GM12864 (cell line): ENCODE data around the gene CLDN10.

Source experiments
- DNase-seq: peaks from one replicate; pipeline ENCODE4 v3.0.0-alpha.2; 2011; ENCODE audit warnings: low read depth
- H3K4me3 ChIP-seq: 2 replicates; pipeline ENCODE4 v1.5.1; 2011; ENCODE audit warnings: mild to moderate bottlenecking, low read depth, low read length, control low read depth
- TF ChIP-seq, protein P1 (sequence below): IDR thresholded peaks from 2 replicates; pipeline ENCODE4 v1.5.1; 2011; ENCODE audit warnings: low read depth, mild to moderate bottlenecking, moderate library complexity, low read length, control low read depth, inconsistent platforms; ENCODE audit errors: missing control alignments

The CLDN10 gene

DNA sequence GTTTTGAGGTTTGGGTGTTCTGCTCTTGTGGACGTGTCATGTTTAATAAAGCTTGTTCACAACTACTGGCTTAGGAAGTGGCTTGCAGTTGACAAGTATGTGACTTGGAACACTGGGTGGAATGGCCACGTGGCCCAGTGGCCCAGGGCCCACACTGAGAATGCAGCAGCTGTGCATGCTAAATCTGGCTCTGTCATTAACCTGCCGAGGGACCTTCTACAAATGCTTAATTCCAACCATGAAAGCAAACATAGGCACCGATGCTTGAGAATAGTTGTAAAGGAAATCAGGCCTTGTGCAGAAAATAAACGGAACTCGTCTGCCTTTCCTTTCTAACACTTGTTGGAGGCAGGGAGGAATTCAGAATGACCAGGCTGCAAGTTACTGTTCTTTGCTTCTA is 11.6 kb upstream of the CLDN10 start:
- no peak overlapping the region for H3K4me3 ChIP-seq
- no peak for DNase-seq
- TF ChIP-seq, protein P1, sequence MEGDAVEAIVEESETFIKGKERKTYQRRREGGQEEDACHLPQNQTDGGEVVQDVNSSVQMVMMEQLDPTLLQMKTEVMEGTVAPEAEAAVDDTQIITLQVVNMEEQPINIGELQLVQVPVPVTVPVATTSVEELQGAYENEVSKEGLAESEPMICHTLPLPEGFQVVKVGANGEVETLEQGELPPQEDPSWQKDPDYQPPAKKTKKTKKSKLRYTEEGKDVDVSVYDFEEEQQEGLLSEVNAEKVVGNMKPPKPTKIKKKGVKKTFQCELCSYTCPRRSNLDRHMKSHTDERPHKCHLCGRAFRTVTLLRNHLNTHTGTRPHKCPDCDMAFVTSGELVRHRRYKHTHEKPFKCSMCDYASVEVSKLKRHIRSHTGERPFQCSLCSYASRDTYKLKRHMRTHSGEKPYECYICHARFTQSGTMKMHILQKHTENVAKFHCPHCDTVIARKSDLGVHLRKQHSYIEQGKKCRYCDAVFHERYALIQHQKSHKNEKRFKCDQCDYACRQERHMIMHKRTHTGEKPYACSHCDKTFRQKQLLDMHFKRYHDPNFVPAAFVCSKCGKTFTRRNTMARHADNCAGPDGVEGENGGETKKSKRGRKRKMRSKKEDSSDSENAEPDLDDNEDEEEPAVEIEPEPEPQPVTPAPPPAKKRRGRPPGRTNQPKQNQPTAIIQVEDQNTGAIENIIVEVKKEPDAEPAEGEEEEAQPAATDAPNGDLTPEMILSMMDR = no peak

GRCh38 chr13:95541308-95541707 is 11.2 kb upstream of the CLDN10 start:
- H3K4me3 ChIP-seq = no peak overlapping the region
- TF ChIP-seq, protein P1 = no peak
- no peak for DNase-seq

- no peak overlapping the region for H3K4me3 ChIP-seq
- DNase-seq = no peak
- TF ChIP-seq, protein P1 = no peak
Measured at GRCh38 chr13:95541911-95542474, 10.5 kb upstream of the CLDN10 start.

DNA sequence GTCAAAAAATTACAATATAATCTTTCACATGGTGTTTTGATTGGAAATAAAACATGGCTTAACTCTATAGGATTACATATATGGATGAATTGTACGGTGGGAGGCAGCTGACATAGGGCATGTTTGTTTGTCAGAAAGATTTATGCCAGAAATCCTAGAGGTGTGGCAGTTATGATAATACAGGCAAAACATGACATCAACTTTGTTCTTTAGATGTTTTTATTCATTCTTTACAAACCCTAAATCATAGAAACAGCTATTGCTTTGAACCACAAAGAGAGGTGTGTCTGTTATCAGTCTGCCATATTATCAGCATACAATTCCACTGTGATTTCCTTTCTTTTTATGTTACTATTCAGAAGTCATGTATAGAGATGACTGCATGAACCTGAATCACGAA is 8.2 kb upstream of the CLDN10 start:
- TF ChIP-seq, protein P1 = no peak
- H3K4me3 ChIP-seq = no peak overlapping the region
- no peak for DNase-seq

DNA sequence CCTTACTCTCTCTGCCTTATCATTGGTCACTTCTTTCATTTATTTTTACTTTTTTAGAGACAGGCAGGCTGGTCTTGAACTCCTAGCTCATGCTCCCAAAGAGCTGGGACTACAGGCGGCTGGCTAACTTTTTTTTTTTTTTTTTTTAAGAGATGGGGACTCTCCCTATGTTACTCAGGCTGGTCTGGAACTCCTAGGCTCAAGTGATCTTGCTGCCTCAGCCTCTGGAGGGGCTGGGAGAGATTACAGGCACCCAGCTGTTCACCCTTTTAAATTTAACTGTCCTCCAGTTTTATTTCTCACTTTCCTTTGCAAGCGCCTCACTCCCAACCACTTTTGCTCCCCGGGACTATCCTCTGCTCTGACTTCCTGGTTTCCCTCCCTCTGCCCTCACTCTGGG is 5.6 kb upstream of the CLDN10 start:
- TF ChIP-seq, protein P1 = no peak
- no peak for DNase-seq
- H3K4me3 ChIP-seq = no peak overlapping the region

GRCh38 chr13:95547531-95548167 is 4.9 kb upstream of the CLDN10 start:
- TF ChIP-seq, protein P1 = no peak
- DNase-seq = no peak
- no peak overlapping the region for H3K4me3 ChIP-seq

DNA sequence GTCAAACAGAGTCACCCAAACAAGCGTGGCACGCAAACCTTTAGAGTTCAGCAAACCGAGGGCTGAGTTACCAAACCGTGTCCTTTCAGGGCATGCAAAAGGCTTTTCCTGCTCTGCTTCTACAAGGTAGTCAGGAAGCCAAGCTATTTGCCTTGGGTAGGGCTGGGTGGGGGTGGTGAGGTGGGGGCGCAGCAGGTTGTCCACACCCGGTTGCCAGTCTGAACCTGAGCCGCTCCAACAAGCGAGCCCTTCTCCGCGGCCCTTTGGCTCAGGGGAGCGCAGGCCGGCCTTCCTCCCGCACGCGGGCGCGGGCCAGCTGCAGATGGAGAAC is 347 bp upstream of the CLDN10 start:
- no peak for DNase-seq
- TF ChIP-seq, protein P1 = no peak
- no peak overlapping the region for H3K4me3 ChIP-seq
